Measurements from ENCODE around the gene KCNQ1OT1.

KCNQ1OT1 gene

DNA sequence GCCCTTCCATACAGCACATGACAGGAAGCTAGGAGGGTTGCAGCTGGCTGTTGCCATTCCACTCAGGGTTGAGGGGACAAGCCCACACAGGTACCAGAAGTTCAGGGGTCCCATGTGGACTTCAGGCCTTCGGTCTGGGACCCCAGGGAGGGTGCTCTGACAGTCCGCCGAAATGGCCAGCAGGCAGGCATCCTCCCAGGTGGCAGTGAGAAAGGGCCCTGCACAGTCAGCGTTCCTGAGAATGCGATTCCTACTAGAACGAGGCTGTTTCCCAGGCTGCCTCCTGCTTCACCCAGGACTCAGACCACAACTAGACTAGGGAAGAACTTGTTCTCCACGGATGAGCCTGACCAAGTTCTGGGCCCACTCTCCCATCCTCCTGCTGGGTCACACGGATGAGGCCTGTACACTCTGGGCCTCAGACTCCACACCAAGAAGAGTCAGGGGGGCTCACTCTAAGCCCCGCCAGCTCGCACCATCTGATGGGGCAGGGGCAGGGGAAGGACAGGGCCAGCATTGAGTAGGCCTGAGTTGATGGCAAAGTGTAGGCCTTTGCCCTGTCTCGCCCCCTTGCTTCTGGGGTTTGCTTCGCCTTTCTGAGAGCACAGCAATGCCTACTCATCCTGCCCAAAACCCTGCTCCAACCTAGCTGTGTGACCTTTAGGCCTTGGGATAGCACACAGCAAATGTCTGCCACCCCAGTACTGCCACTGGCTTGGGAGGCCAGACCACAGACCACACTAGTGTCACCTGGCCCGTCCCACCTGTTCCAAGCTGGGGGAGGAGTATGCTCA lies 14.0 kb downstream of the KCNQ1OT1 start:
- DNase-seq, result no peak

DNA sequence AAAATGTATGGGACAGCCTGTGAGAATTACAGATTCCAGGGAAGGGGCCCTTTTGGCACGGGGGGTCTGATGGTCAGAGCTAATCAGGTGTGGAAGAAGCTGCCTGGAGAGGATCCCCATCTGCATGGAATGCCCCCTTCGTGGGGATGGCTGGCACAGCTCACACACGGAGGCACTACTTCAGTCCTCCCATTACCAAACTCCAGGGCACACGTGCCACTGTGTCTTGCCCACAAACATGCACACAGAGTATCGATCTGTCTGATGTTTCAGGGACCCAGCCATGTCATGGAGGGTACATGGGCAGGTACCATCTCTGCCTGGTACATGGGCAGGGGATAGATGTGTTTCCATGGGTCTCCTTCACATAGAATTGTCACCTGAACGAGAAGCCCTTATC lies 14.7 kb downstream of the KCNQ1OT1 start:
- DNase-seq, result no peak

DNA sequence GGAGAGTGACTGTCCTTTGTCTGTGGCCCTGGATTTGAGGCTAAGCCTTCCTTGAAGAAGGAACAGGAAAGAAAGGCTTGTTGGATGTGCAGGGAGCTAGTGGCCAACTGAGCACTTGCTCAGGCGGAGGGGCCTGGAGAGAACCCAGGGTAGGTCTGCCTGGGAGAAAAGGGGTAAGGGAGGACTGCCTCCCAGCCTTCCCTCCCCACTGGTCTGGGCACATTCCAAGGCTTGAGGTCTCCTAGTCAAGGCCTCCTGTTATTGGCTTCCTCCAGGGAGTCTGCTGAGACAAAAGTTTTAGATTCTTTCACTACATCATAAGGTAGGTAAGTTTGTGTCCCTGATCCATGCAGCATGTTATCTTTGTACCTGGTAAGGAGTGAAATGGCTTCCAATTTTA lies 15.2 kb downstream of the KCNQ1OT1 start:
- DNase-seq, result no peak

DNA sequence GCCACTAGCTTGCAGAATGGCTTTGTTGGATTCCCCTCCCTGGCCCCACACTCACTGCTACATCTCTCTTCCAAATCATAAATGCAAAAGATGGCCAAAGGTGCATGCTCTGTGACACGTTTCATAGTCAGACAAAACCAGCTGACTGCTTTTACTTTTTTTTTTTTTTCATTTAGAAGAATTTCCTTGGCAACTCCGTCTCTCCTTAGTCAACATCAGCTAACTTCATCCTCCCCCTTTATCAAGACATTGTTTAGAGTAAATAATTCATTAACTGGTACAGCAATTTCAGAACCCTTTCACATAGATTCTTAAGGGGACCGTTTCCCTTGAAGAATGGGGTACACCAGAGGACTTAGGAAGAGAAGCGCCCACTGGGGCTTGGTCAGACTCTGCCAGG lies 16.0 kb downstream of the KCNQ1OT1 start:
- DNase-seq, result no peak

DNA sequence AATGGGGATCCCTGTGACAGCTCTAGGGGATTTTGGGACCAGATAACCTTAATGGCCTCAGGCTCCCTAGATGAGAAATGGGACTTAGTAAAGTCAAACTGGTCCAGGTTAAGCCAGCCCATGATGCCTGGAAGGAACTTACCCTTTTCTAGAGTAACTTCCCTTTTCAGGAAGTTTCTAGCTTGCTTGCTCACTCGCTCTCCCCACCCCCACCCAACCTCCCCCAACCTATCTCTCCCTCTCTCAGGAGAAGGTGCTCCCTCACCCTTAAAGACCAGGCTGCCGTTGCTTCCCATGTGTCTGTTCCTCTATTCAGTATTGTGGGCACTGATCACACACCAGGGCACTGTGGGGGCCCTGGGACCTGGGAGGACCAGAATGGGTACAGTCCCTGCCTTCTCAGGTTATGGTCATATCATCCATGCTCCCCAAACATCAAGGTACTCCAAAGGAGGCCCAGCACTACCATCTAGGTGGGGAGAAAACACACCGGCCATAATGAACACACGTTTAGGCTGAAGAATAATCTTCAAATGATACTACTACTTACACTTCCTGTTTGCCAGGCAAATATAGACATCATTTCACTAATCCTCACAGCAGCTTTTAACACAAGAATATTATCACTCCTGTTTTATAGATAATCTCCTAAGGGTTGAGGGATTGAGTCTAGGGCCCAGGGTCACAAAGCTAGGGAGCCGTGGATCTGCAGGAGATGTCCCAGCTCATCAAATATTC lies 18.2 kb downstream of the KCNQ1OT1 start:
- DNase-seq, result no peak

DNA sequence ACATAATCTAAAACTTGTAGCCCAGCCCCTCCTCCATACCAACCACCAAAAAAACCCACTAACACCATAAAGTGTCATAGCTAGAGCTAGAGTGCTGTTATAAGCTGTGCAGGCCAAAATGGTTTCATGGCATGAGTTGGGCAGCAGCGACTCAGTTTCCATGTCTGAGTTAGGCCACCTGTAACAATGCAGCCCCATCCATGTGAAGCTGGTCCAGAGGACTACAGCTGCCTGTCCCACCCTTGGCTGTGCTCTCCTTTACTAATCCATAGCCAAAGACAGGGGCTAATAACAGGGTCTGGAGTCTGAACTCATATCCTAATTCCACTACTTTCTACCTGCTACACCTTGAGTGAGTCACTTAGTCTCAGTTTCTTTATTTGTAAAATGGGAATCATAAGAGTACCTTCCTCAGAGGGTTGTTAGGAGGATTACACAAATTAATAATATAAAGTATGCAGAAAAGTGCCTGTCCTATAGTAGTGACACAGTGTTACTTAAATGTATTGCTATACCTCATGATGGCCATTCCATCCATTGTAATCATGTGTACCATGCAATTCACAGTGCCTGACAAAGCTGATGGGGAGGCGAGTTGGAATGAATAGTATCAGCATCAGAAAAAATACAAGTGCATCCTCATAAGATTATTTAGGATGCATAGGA lies 20.6 kb downstream of the KCNQ1OT1 start:
- no peak for DNase-seq

DNA sequence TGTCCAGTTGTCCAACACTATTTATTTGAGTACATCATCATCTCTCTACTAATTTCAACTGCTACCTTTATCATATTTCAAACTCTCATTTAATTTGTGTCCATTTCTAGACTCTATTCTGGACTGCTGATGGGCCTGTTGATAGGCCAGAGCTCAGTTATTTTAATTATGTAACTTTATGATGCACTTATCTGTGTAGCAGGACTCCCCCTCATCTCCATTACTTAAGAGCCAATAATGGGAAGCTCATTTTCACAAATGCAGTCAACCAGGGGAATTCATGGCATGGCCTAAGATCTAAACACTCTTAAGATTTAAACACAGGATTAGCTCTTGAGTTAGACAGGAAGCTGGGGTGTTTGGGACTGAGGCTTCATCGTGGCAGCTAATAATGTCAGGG lies 21.4 kb downstream of the KCNQ1OT1 start:
- no peak for DNase-seq

DNA sequence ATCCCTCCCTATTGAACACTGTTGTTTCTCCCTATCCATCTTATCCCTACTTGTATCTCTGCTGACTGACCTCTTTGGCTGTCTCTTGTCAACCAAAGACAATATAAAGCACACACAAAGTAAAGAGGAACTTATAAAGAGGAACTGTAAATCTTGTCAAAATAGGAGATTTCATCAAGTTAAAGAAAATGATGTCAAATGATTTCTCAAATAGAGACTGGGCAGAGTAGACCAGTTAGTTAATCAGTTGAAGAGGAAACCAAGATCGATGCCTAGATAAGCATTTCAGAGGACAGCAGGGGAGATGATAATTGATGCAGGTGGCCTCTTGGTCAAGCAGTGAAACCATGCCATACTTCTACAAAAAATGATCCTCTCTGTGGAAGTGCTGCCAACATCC lies 22.7 kb downstream of the KCNQ1OT1 start:
- no peak for DNase-seq

DNA sequence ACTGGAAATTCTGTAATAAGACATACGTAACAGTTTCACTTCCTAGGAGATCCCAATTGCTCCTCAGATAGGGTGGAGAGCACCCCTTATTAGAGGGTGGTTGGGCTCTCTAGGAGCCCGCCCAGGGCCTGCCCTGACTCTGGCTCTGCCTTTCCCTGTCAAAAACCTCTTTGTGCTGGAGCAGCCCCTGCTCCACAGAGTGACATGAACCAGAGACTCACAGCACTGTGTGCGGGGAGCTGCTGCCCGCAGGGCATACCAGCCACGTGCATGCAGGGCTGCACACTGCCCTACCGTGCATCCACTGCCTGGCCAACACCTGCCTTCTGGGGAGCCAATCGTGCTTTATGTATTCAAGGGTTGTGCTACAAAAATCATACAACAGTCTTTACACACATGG lies 24.3 kb downstream of the KCNQ1OT1 start:
- DNase-seq, result no peak

DNA sequence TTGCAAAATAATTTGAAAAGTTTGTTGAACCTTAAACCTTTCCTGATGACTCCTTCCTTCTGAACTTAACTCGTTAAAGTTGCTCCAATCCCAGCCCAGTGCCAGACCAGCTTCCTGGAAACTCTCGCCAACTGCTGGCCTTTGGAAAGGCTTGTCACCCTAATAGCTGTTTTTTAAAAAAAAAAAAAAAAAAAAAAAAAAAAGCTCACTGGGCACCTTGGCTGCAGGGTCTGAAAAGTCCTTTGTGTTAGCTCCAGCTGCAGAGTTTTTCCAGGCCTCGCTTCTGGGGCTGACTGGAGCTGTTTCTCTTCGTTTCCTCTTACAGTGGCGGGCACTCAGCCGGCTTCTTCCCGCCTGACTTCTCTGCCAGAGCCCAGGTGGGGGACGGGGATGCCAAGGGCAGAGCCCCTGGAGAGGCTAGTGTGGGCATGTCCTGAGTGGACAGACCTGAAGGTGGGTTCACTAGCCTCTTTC lies 25.1 kb downstream of the KCNQ1OT1 start:
- no peak for DNase-seq

DNA sequence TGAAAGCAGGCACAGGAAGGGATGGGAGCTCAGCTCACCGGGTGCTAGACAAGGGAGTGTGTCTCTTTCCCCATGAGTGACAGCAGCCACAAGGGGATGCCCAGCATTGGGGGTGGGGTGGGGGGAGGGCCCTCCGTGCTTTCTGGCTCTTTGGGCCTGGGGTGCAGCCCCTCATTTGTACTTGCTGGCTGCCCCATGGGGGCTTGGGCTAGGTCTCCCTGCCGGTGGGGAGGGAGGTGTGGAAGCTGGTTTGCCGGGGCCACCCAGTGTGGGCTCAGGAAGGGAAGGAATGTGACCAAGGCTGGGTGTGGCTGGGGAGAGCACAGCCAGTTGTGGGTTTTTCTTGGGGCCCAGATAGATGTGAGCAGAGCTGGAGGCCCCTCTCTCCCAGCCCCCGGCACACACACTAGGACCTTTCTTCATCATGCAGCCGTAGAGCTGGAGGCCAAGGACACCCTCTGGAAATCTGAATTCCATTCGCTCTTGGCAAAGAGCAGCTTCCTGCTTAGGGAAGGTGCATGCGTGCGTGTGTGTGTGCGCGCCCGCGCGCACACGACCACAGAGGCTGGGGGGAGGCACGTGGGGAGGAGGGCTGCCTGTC lies 25.8 kb downstream of the KCNQ1OT1 start:
- no peak for DNase-seq

DNA sequence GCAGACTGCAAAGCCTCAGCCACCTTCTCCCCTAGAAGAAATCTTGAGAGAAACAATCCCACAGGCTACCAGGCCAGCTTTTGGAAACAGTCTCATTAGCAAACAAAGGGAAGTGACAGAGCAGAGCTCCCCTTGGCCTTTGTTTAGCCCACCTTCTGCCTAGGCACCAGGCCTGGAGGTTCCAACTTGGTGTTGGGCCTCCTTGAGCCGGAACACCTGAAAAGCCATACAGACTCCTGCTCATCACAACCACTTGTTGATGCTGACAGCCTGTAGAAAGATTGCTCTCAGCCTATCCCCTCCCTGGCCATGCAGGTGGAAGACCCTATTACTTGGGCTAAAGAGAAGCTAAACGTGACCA lies 26.6 kb downstream of the KCNQ1OT1 start:
- no peak for DNase-seq

DNA sequence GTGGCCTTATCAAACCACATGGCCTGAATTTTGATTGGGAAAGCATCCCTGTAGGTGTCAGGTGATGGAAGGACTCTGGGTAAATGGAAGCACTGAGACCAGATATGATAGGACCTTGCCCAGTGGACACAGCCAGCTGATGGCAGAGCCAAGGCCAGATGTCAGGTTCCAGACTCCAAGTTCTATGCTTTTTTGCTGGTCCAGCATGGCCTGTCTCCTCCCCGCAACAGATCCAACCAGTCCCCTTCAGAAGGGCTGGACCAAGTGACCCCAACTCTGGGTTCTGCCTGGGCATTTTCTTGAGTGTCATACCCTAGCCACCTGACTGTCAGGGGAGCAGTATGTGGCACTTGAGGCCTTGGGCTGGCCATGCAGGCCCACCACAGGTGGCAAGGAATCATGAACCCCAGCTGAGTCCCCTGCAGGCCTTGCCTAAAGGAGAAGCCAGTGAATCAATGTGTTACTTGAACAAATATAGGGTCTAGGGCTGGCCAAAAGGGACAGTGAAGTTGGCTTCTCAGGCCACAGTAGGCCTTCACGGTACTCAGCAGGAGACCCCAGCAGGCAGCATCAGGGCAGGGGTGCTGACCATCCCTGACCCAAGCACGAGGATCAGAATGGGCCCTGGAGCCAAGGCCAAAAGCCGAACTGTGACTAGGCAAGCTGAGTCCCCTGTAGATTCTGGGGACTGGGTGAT lies 27.1 kb downstream of the KCNQ1OT1 start:
- no peak for DNase-seq

DNA sequence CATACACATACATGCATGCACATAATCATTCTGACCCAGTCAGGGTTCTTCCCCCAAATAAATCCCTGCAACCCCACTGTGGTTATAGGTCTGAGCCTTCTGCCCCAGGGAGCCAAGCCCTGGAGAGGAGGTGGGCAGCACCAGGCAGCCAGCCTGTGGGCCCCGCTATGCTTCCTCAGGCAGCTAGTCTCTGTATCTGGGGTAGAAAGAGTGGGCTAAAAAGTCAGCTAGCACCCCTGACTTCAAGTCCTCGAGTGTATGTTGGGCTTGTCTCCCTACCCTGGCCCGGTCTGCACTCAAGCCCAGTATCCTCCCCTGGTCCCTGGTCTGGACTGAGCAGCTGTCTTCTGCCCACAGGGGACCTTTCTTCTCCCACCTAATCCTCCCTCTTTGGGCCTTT lies 28.0 kb downstream of the KCNQ1OT1 start:
- no peak for DNase-seq

DNA sequence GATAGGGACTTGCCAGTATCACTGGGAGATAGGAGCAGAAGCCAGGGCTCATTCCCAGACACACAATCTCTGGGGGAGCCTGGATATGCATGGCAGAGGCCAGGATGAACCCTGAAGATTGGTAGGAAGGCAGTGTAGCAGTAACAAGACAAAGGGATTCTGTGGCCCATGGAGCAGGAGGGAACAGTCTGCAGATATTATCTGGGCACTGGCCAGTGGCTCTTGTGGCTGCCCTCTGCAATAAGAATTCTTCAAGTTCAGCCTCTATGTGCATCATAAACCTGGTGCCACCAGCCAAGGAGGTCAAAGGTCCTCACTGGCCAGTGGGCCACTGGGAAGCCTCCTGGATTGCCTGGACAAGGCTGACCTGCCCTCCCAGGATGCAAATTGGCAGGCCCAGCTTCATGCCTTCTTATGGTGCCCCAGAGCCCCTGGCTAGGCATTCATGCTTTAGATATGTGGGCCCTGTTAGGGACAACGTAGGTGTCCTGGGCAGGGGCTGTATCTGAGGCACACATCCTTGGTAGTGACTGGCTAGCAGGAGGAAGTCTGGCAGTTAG lies 29.2 kb downstream of the KCNQ1OT1 start:
- DNase-seq, result no peak

DNA sequence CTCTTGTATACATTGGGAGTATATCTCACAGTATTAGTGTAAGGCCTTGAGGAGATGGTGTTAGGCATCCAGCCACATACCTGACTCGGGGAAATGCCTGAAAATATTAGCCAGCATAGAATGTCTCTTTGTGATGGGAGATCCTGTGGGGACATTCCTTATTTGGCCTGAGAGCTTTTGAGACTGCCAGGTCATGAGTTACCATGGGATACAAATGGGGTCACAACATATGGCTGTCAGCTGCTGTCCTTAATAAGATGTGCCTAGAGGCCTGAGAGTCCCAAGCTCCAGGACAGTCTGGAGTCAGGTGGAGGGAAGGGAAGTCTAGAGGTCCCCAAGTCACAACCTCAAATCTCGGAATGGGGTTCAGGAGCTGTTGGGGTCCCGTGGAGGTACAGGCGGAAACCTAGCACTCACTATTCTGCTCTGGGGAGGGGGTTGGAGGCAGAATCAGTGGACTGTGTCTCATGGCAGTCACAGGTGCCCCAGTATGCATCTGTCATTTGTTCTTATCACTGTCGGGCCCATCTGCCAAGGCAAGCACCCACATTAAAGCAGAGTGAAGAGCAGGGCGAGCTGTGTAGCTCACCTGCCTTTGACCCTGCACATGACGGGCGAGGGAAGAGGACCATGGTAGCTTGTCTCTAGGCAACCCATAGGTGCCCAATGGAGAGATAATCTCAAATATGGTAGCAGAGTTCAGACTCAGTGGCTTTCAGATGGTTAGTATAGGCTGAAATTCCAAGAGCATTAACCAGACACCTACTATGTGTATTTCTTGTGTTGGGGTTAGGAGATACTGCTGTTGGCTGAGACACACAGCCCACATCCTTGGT lies 29.9 kb downstream of the KCNQ1OT1 start:
- DNase-seq, result no peak

DNA sequence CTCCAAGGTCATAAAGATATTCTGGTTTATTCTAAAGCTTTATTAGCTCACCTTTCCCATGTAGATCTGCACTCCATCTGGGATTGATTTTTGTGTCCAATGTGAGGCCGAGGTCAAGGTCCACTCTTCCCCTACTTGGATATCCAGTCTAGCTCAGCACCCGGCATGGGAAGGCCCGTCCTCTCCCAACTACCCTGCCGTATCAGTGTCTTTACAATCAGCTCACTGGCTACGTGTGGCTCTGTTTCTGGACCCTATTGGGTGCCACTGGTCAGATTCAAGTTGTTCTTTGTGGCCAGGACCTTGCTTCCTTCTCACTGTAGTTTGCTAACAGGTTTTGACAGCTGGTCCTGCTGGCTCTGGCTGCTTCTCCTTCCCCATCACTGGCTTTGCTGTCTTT lies 30.9 kb downstream of the KCNQ1OT1 start:
- no peak for DNase-seq

DNA sequence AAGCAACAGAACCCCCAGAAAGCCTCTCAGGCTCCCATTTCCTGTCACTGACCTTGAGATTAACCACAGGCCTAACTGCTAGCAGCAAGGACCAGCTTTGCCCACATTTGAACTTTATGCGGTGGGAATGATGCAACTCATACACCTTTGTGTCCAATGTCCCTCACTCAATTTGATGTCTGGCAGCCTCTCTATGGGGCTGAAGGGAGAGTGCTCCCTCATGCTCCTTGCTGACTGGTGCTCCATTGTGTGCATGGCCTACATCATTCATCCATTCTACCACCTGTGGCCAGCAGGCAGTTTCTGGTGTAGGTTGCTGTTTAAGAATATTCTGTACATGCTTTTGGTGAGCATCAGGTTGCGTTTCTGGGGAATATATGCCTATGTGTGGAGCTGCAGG lies 31.9 kb downstream of the KCNQ1OT1 start:
- DNase-seq, result no peak

DNA sequence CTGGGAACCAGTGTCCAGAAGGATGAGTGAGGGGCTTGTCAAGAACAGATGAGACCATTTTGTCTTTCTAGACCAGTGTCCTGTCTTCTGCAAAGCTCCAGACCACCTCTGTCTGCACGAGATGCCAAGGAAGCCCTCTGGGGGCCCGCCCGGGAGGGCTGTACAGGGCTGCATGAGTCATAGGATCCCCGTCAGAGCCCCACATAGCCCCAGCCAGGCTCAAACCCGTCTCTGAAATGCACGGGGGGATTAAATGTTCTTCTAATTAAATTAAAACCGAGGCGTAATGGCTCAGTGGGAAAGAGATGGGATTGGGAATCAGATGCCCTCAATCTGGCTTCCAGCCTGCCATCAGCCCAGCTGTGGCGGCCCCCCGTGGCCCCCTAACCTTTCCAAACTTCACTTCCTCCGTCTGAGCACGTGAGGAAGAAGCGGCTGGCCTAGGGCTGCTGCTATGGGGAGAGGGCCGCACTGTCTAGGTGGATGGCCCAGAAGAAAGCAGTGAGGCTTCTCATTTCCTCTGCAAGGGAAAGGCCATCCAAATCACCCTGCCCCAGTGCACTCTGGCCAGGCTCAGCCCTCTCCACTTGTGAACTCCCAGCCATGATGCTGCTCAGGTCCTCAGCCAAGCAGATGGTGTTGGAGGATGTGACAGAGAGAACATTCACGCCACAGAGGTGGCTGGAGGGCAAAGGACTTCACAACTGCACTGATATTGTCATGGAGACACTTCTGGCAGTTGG lies 32.8 kb downstream of the KCNQ1OT1 start:
- no peak for DNase-seq

DNA sequence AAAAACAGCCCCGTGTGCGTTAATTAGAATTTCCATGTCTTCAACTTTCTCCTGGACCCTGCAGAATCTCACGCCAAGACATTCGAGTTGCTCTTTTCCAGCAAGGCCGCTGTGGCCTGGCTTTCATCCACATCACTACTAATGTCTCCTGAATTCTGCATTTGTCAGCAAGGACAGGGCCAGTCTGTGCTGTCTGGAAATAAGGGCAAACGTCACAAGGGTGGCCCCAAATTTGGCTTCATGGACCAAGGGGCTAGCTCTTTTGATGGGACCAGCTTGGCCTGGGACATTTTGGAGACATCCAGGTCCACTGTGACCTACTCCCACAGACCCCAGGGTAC lies 33.4 kb downstream of the KCNQ1OT1 start:
- DNase-seq, result no peak
